Superior temporal gyrus (tissue), 1 donor: ENCODE measurements around the gene POLA2.
A peak's percentile ranks its signal among the peaks of the same experiment; 100 is the strongest.
"Not testable (repeated sequence)": the region's sequence is repeated elsewhere in the genome, so short reads cannot be mapped to it uniquely, and the experiment has no call there.

ENCODE experiments used
- DNase-seq: peaks from one replicate; pipeline ENCODE4 v3.0.0-alpha.2; 2016; ENCODE audit errors: extremely low spot score

POLA2 gene

GRCh38 chr11:65261591-65262380 lies at the start of gene POLA2:
Gene POLA2, plus strand, starts transcription at chr11:65261962. Its CDS starts 331 bp downstream, at chr11:65262293.
- peak; percentile 98 for DNase-seq

GRCh38 chr11:65212226-65212801 lies 49.4 kb upstream of the POLA2 start:
- DNase-seq: no peak

GRCh38 chr11:65213322-65214211 lies 48.2 kb upstream of the POLA2 start:
- DNase-seq: no peak

- no peak for DNase-seq
Observed at GRCh38 chr11:65214212-65214845, 47.4 kb upstream of the POLA2 start.

GRCh38 chr11:65215441-65216076 lies 46.2 kb upstream of the POLA2 start:
- DNase-seq: no peak

- DNase-seq: no peak
Observed at GRCh38 chr11:65216830-65217229, 44.9 kb upstream of the POLA2 start.

- no peak for DNase-seq
Observed at GRCh38 chr11:65217441-65218423, 44.0 kb upstream of the POLA2 start.

GRCh38 chr11:65218446-65218845 lies 43.3 kb upstream of the POLA2 start:
- DNase-seq: no peak

GRCh38 chr11:65219930-65220213 lies 41.9 kb upstream of the POLA2 start:
- DNase-seq: no peak

- DNase-seq: no peak
Observed at GRCh38 chr11:65221026-65221425, 40.7 kb upstream of the POLA2 start.

GRCh38 chr11:65223011-65223410 lies 38.8 kb upstream of the POLA2 start:
- DNase-seq: no peak

- no peak for DNase-seq
Observed at GRCh38 chr11:65224930-65225278, 36.9 kb upstream of the POLA2 start.

GRCh38 chr11:65225279-65226102 lies 36.3 kb upstream of the POLA2 start:
- peak; percentile 29 for DNase-seq

GRCh38 chr11:65226103-65226442 lies 35.7 kb upstream of the POLA2 start:
- DNase-seq: no peak

GRCh38 chr11:65227879-65228278 lies 33.9 kb upstream of the POLA2 start:
- DNase-seq: no peak

GRCh38 chr11:65236194-65237059 lies 25.3 kb upstream of the POLA2 start:
- DNase-seq: no peak

GRCh38 chr11:65238302-65238701 lies 23.5 kb upstream of the POLA2 start:
- DNase-seq: not testable (repeated sequence)

GRCh38 chr11:65241134-65241533 lies 20.6 kb upstream of the POLA2 start:
- no peak for DNase-seq

- no peak for DNase-seq
Observed at GRCh38 chr11:65241692-65242091, 20.1 kb upstream of the POLA2 start.
